Astrocyte (in vitro differentiated cells and primary cell): Measurements from ENCODE around the gene KLHL30. TPM values are rescaled to one million over a fixed set of nuclear protein-coding genes. Genes with fewer than 3 reads are reported as not detected.
"Not testable (repeated sequence)": the region's sequence is repeated elsewhere in the genome, so short reads cannot be mapped to it uniquely, and the experiment has no call there.

Experiments
- DNase-seq: peaks from one replicate; pipeline ENCODE4 v3.0.0-alpha.2; 2010; ENCODE audit warnings: low read depth
- FAIRE-seq: peaks from 2 replicates; lab custom pipeline; 2011; peaks lifted over from hg19 to GRCh38; lab: Jason Lieb, UNC
- H2AFZ ChIP-seq: 2 replicates; pipeline ENCODE4 v1.6.0; 2012; ENCODE audit warnings: low read depth, low read length, inconsistent platforms
- H3K27ac ChIP-seq: 2 replicates; pipeline ENCODE4 v1.5.1; 2011; ENCODE audit warnings: low read depth, low read length, inconsistent platforms
- H3K27me3 ChIP-seq: 2 replicates; pipeline ENCODE4 v1.6.0; 2011; ENCODE audit warnings: low read length, inconsistent platforms; ENCODE audit not compliant: insufficient read depth
- H3K36me3 ChIP-seq: 2 replicates; pipeline ENCODE4 v1.5.1; 2011; ENCODE audit warnings: low read length, inconsistent platforms; ENCODE audit not compliant: insufficient read depth
- H3K4me1 ChIP-seq: 2 replicates; pipeline ENCODE4 v1.5.1; 2011; ENCODE audit warnings: low read length, inconsistent platforms; ENCODE audit not compliant: insufficient read depth
- H3K4me2 ChIP-seq: 2 replicates; pipeline ENCODE4 v1.6.0; 2012; ENCODE audit warnings: low read length, inconsistent platforms
- H3K4me3 ChIP-seq: 2 replicates; pipeline ENCODE4 v1.5.1; 2011; ENCODE audit warnings: low read depth, mild to moderate bottlenecking, low read length, inconsistent platforms; ENCODE audit not compliant: insufficient read depth
- H3K79me2 ChIP-seq: 2 replicates; pipeline ENCODE4 v1.6.0; 2012; ENCODE audit warnings: mild to moderate bottlenecking, low read length, inconsistent platforms; ENCODE audit not compliant: insufficient read depth
- H3K9ac ChIP-seq: 2 replicates; pipeline ENCODE4 v1.6.0; 2012; ENCODE audit warnings: mild to moderate bottlenecking, low read length, inconsistent platforms
- H3K9me3 ChIP-seq: 2 replicates; pipeline ENCODE4 v1.5.1; 2012; ENCODE audit warnings: low read depth, mild to moderate bottlenecking, low read length, inconsistent platforms; ENCODE audit not compliant: insufficient read depth
- H4K20me1 ChIP-seq: 2 replicates; pipeline ENCODE4 v1.6.0; 2012; ENCODE audit warnings: low read length, inconsistent platforms; ENCODE audit not compliant: insufficient read depth
- H3K27ac Mint-ChIP-seq: one replicate; pipeline ENCODE4 v1.8.0; 2021; ENCODE audit warnings: mild to moderate bottlenecking, mixed read lengths; ENCODE audit not compliant: unreplicated experiment
- H3K27me3 Mint-ChIP-seq: one replicate; pipeline ENCODE4 v1.8.0; 2021; ENCODE audit warnings: low read depth, mixed read lengths; ENCODE audit not compliant: unreplicated experiment
- H3K36me3 Mint-ChIP-seq: one replicate; pipeline ENCODE4 v1.8.0; 2021; ENCODE audit warnings: low read depth, mixed read lengths; ENCODE audit not compliant: unreplicated experiment
- H3K4me1 Mint-ChIP-seq: one replicate; pipeline ENCODE4 v1.8.0; 2021; ENCODE audit warnings: low read depth, mixed read lengths; ENCODE audit not compliant: unreplicated experiment
- H3K4me3 Mint-ChIP-seq: one replicate; pipeline ENCODE4 v1.8.0; 2021; ENCODE audit warnings: mild to moderate bottlenecking, moderate library complexity, mixed read lengths; ENCODE audit not compliant: unreplicated experiment
- H3K9me3 Mint-ChIP-seq: one replicate; pipeline ENCODE4 v1.8.0; 2021; ENCODE audit warnings: mild to moderate bottlenecking, mixed read lengths; ENCODE audit not compliant: unreplicated experiment
- CTCF ChIP-seq: IDR thresholded peaks from 2 replicates; pipeline ENCODE4 v1.5.1; 2011; ENCODE audit warnings: low read depth, mild to moderate bottlenecking, inconsistent platforms, low read length, moderate library complexity; ENCODE audit not compliant: insufficient read depth
- EZH2 ChIP-seq: IDR thresholded peaks from 2 replicates; pipeline ENCODE4 v1.6.1; 2012; ENCODE audit warnings: mild to moderate bottlenecking, low read length, inconsistent platforms; ENCODE audit not compliant: insufficient read depth
- total RNA-seq: library from RNA; stranded (reverse); gene quantifications from 2 replicates; pipeline ENCODE4 v1.2.1, GENCODE V29; 2021

The KLHL30 gene
- total RNA-seq, 1 donor from 2014 or later: 0.59 TPM

DNA sequence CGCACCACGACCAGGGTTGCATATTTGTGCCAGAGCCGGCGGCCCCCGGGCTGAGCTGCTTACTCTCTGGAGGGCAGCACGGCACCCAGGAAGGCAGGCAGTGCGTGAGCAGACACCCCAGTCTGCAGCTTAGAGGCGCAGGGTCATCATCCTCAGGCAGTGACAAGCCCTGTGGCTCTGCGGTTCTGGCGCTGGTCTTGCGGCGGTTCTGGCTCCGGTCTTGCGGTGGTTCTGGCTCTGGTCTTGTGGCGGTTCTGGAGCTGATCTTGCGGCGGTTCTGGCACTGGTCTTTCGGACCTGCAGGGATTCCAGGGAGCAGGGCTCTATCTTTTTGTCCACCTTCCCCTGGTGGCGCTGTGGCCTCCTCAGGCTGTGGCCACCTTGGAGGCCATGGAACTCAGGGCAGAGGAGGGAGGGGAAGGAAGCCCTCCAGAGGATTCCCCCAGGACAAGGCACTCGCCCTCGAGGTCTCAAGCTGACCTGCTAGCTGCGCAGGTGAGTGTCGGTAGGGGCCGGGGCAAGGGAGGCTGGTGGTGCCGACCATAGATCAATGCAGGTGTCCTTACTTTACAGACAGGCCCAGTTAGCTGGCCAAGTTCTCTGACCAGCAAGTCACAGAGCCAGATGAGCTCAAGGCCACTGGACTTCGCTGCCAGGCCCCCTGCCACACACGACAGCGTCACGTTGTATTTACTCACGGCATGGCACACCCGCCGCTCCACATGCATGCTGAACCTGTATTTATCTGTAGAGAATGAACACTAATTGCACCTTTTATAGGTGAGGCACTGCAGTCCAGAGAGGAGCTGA, 23.4 kb upstream of the KLHL30 start:
- H3K9me3 Mint-ChIP-seq: peaks cover 16% of the 10 kb centered on the region
- H3K79me2 ChIP-seq: no peaks in the 10 kb centered on the region
- peaks cover 3% of the 10 kb centered on the region for H3K4me1 ChIP-seq
- H3K27ac ChIP-seq: no peak overlapping the region
- H3K27me3 Mint-ChIP-seq: peaks cover 25% of the 10 kb centered on the region
- H3K4me3 ChIP-seq: no peak overlapping the region
- H3K4me2 ChIP-seq: no peak overlapping the region
- H3K9me3 ChIP-seq: peaks cover 12% of the 10 kb centered on the region
- no peak overlapping the region for H3K9ac ChIP-seq
- TF ChIP-seq EZH2 (no peak), CTCF (no peak)
- H3K36me3 Mint-ChIP-seq: peaks cover 4% of the 10 kb centered on the region
- DNase-seq: no peak
- H3K27ac Mint-ChIP-seq: no peak overlapping the region
- H3K36me3 ChIP-seq: no peaks in the 10 kb centered on the region
- peaks cover 5% of the 10 kb centered on the region for H3K27me3 ChIP-seq
- H4K20me1 ChIP-seq: no peaks in the 10 kb centered on the region
- FAIRE-seq: no peak
- H3K4me1 Mint-ChIP-seq: no peaks in the 10 kb centered on the region
- H3K4me3 Mint-ChIP-seq: no peak overlapping the region
- H2AFZ ChIP-seq: no peak overlapping the region

DNA sequence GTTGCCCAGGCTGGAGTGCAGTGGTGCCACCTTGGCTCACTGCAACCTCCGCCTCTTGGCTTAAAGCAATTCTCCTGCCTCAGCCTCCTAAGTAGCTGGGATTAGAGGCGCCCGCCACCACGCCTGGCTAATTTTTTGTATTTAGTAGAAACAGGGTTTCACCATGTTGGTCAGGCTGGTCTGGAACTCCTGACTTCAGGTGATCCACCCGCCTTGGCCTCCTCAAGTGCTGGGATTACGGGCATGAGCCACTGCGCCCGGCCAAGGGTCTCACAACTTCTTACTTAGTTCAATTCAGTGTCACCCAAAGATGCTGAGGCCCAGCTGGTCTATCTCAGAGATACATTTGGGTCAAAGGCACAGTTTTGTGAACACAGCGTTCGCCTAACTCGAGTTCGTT, 22.8 kb upstream of the KLHL30 start:
- H3K4me1 Mint-ChIP-seq, H3K4me2 ChIP-seq, H3K36me3 ChIP-seq, H3K27ac ChIP-seq, H3K9ac ChIP-seq, FAIRE-seq, H4K20me1 ChIP-seq, H3K4me1 ChIP-seq, H2AFZ ChIP-seq, DNase-seq, H3K36me3 Mint-ChIP-seq, H3K27me3 ChIP-seq, H3K79me2 ChIP-seq, H3K4me3 Mint-ChIP-seq, H3K4me3 ChIP-seq, H3K27ac Mint-ChIP-seq: not testable (repeated sequence)
- H3K9me3 ChIP-seq: peaks cover 12% of the 10 kb centered on the region
- Mint-ChIP-seq H3K27me3 (peaks cover 25% of the 10 kb centered on the region), H3K9me3 (peaks cover 16% of the 10 kb centered on the region)

DNA sequence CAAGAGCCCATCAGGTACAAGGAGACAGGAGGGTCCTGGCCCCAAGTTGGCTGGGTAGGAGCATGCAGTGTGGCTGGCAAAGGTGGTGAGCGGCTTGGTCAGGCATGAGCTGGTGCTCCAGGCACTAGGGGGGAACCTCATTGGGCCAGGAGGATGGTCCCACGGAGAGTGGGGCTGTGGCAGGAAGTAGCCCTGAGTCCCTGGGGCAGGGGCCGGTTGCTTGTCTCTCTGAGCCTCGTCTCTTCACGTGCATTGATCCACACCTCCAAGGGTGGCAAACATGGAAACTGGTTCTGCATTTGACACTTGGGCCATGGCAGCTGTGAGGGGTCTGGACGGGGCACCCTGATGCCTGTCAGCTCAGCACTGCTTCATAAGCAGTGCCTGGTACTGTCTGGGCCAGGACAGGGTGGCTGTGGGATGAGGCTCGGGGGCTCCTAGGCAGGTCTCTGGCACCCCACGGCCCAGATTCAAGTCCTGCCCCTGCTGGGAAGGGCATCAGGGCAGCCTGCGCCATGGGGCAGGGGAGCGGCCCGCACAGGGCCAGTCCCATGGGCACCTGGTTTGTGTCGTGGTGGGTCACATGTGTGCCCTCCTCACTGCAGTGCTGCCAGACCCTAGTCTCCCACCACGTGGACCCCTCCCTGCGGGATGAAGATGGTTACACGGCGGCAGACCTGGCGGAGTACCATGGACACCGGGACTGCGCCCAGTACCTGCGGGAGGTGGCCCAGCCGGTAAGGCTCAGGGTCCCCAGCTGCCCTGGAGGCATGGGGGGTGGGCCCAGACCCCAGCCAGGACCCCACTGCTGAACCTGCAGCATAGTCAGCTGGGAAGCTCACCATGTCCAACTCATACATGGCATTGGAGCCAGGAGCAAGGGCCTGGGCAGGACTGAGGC, 21.9 kb upstream of the KLHL30 start:
- Histone ChIP-seq H3K79me2 (no peaks in the 10 kb centered on the region), H3K9me3 (peaks cover 12% of the 10 kb centered on the region), H2AFZ (no peak overlapping the region), H3K27ac (no peak overlapping the region), H3K4me3 (no peak overlapping the region), H4K20me1 (no peaks in the 10 kb centered on the region), H3K36me3 (no peaks in the 10 kb centered on the region), H3K9ac (no peak overlapping the region), H3K27me3 (peaks cover 5% of the 10 kb centered on the region), H3K4me1 (peaks cover 3% of the 10 kb centered on the region), H3K4me2 (no peak overlapping the region)
- Mint-ChIP-seq H3K9me3 (peaks cover 16% of the 10 kb centered on the region), H3K4me3 (no peak overlapping the region), H3K27me3 (peaks cover 25% of the 10 kb centered on the region), H3K36me3 (peaks cover 4% of the 10 kb centered on the region), H3K27ac (no peak overlapping the region), H3K4me1 (no peaks in the 10 kb centered on the region)
- TF ChIP-seq EZH2 (no peak), CTCF (no peak)
- FAIRE-seq (no peak), DNase-seq (no peak)
